ENCODE measurements around the gene PCBP2. TPM values are rescaled to one million over a fixed set of nuclear protein-coding genes. Genes with fewer than 3 reads are reported as not detected.

The PCBP2 gene
- total and polyA plus RNA-seq, 2 experiments from 2014 or later: 114 to 326 TPM

DNA sequence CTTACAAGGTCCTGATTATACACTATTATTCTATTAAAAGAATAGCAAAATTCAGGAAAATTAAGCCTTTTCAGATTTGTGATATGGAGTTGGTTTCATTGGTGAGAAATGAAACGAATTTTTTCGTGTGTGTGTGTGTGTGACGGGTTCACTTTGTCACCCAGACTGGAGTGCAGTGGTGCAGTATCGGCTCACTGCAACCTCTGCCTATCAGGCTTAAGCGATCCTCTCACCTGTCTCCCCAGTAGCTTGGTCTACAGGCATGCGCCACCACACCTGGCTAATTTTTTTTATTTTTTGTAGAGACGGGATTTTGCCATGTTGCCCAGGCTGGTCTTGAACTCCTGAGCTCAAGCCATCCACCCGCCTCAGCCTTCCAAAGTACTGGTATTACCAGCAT, 9.7 kb downstream of the PCBP2 start:
- TF ChIP-seq CTCF (IDR thresholded peaks at IDR 0.05; ENCODE audit: low read depth, low read length): no peak
- Histone ChIP-seq H3K27ac (peak overlapping the region; percentile 88), H3K4me1 (ENCODE audit: low read depth) (peaks cover 40% of the 10 kb centered on the region), H3K27me3 (no peaks in the 10 kb centered on the region), H3K9me3 (ENCODE audit: low read depth) (no peaks in the 10 kb centered on the region), H3K36me3 (peaks cover 96% of the 10 kb centered on the region), H3K4me3 (peak overlapping the region; percentile 10)
- DNase-seq (ENCODE audit: low read depth in 1 of 2, low spot score in 1 of 2): no peak

GRCh38 chr12:53462935-53463334, 11.0 kb downstream of the PCBP2 start:
- Histone ChIP-seq H3K4me3 (no peak overlapping the region), H3K27ac (peak overlapping the region; percentile 61), H3K4me1 (ENCODE audit: low read depth) (peaks cover 38% of the 10 kb centered on the region), H3K9me3 (ENCODE audit: low read depth) (no peaks in the 10 kb centered on the region), H3K27me3 (no peaks in the 10 kb centered on the region), H3K36me3 (peaks cover 99% of the 10 kb centered on the region)
- DNase-seq (ENCODE audit: low read depth in 1 of 2, low spot score in 1 of 2): no peak
- TF ChIP-seq CTCF (IDR thresholded peaks at IDR 0.05; ENCODE audit: low read depth, low read length): no peak

DNA sequence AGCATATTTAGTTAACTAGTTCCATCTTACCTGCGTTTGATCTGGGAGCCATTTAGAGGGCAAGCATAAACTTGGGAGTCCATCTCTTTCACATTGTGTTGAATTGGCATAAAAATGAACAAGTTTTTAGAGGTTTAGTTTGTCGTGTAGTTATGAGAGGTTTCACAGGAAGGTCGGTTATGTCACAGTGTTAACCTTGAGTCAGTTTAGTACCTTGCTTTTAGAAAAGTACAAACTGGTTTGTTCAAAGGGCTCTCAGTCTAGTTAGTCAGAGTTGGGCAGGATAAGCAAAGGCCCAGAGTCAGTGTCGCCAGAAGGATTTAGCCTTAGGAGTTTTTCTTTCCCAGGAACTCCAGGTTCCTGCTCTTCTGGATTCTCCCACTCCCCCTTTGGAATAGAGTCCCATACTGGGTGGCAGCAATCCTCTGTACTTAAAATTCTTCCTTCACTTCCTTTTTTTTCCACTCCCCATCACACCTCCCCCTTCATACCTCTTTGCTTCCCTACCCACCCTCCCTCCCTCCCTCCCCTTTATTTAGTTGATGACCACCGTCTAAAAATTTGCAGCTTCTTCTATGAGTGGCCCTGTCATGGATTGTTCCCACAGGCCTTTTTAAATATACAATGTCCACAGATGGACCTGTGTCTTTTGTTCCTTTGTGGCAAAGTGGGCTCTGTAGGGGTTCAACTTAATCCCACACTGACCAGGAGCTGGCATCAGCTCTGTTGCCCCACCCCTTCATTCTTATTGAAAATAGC, 12.1 kb downstream of the PCBP2 start:
- peaks cover 99% of the 10 kb centered on the region for H3K36me3 ChIP-seq
- no peak for TF ChIP-seq CTCF (IDR thresholded peaks at IDR 0.05; ENCODE audit: low read depth, low read length)
- H3K27me3 ChIP-seq: no peaks in the 10 kb centered on the region
- peaks cover 38% of the 10 kb centered on the region for H3K4me1 ChIP-seq (ENCODE audit: low read depth)
- no peaks in the 10 kb centered on the region for H3K9me3 ChIP-seq (ENCODE audit: low read depth)
- H3K27ac ChIP-seq: peak overlapping the region; percentile 61
- no peak overlapping the region for H3K4me3 ChIP-seq
- DNase-seq (ENCODE audit: low read depth in 1 of 2, low spot score in 1 of 2): no peak

- TF ChIP-seq CTCF (IDR thresholded peaks at IDR 0.05; ENCODE audit: low read depth, low read length): no peak
- H3K27ac ChIP-seq: peak overlapping the region; percentile 11
- DNase-seq (ENCODE audit: low read depth in 1 of 2, low spot score in 1 of 2): no peak
- H3K27me3 ChIP-seq: no peaks in the 10 kb centered on the region
- peaks cover 98% of the 10 kb centered on the region for H3K36me3 ChIP-seq
- H3K4me1 ChIP-seq (ENCODE audit: low read depth): peaks cover 33% of the 10 kb centered on the region
- H3K4me3 ChIP-seq: no peak overlapping the region
- no peaks in the 10 kb centered on the region for H3K9me3 ChIP-seq (ENCODE audit: low read depth)
Measured at GRCh38 chr12:53464685-53465418, 12.9 kb downstream of the PCBP2 start.

DNA sequence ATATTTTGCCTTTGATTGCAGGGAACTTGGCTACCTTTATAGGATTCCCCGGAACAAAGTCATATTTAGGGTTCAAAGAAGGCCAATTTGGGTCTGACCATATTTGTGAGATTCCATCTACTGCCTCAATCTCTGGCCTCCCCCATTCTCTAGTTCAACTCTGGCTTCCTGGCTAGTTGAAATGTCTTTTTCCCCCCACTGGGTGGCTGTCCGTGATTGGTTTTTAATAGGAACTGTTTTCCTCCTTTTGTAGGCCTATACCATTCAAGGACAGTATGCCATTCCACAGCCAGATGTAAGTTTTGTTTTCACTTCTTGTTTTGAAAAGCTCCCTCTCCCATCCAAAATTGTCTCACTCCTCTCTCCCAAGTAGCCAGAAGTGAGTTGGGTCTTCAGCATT, 13.8 kb downstream of the PCBP2 start:
- H3K27ac ChIP-seq: no peak overlapping the region
- peaks cover 25% of the 10 kb centered on the region for H3K4me1 ChIP-seq (ENCODE audit: low read depth)
- no peak overlapping the region for H3K4me3 ChIP-seq
- no peaks in the 10 kb centered on the region for H3K27me3 ChIP-seq
- no peak for DNase-seq (ENCODE audit: low read depth in 1 of 2, low spot score in 1 of 2)
- H3K36me3 ChIP-seq: peaks cover 96% of the 10 kb centered on the region
- H3K9me3 ChIP-seq (ENCODE audit: low read depth): no peaks in the 10 kb centered on the region
- peak; percentile 9 for TF ChIP-seq CTCF (IDR thresholded peaks at IDR 0.05; ENCODE audit: low read depth, low read length)

Measured in cardiac muscle cell (in vitro differentiated cells and primary cell).